Skeletal muscle satellite cell (primary cell): ENCODE data around the gene DDX4. TPM values are rescaled to one million over a fixed set of nuclear protein-coding genes. Genes with fewer than 3 reads are reported as not detected.
"Not testable (repeated sequence)": the region's sequence is repeated elsewhere in the genome, so short reads cannot be mapped to it uniquely, and the experiment has no call there.

ENCODE experiments used
- H3K27me3 ChIP-seq: 2 replicates; pipeline ENCODE4 v1.7.0; 2013; ENCODE audit warnings: low read length; ENCODE audit not compliant: control insufficient read depth, insufficient read depth
- H3K36me3 ChIP-seq: 2 replicates; pipeline ENCODE4 v1.7.0; 2013; ENCODE audit warnings: mild to moderate bottlenecking, control low read depth, low read length; ENCODE audit not compliant: insufficient read depth
- H3K4me1 ChIP-seq: 2 replicates; pipeline ENCODE4 v1.7.0; 2013; ENCODE audit warnings: low read length; ENCODE audit not compliant: control insufficient read depth, insufficient read depth
- H3K4me2 ChIP-seq: 2 replicates; pipeline ENCODE4 v1.7.0; 2013; ENCODE audit warnings: mild to moderate bottlenecking, low read length
- H3K4me3 ChIP-seq: 2 replicates; pipeline ENCODE4 v1.7.0; 2013; ENCODE audit warnings: low read length
- H3K9ac ChIP-seq: 2 replicates; pipeline ENCODE4 v1.7.0; 2013; ENCODE audit warnings: mild to moderate bottlenecking, low read depth, low read length, moderate library complexity
- H3K9me3 ChIP-seq: replicated peaks from 2 replicates; pipeline ENCODE4 v1.7.0; 2013; ENCODE audit warnings: mild to moderate bottlenecking, control low read depth, low read length
- total RNA-seq: library from RNA; depleted of rRNA; stranded (reverse); fragments of >200 nt; gene quantifications from 2 replicates; pipeline ENCODE4 v1.2.3, GENCODE V29; 2012; rRNA removed

DDX4 gene
- total RNA-seq = not detected in 2 replicates

DNA sequence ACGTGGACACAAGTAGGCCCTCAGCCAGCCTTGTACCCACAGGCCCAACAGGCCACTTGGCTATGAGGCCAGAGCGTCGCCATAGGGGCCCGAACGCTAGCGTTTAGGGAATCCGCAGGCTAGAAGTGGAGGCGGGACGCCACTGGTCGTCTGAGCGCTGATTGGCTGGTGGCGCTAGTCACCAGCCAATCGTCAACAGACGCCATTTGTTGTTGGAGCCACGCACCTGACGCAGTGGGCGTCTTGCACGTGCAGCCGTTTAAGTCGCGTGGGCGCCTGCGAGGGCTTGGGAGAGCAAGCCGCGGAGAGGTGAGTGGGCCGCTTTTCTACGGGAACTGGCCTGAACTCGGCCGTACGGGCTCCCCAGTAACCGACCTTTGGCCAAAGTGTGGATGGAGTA is at the start of gene DDX4:
Gene DDX4 (plus strand): TSS at position 269 of the 400 bp plus-strand sequence. CDS start 903 bp downstream, outside the sequence.
- H3K36me3 ChIP-seq = no peaks in the 10 kb centered on the region
- H3K4me3 ChIP-seq = no peak within 1 kb of the TSS
- H3K4me1 ChIP-seq = no peaks in the 10 kb centered on the region
- no peak within 1 kb of the TSS for H3K4me2 ChIP-seq
- H3K27me3 ChIP-seq = no peaks in the 10 kb centered on the region
- no peaks in the 10 kb centered on the region for H3K9me3 ChIP-seq
- no peak within 1 kb of the TSS for H3K9ac ChIP-seq

- Histone ChIP-seq H3K9ac (no peak overlapping the region), H3K4me1 (no peaks in the 10 kb centered on the region), H3K4me3 (no peak overlapping the region), H3K9me3 (no peaks in the 10 kb centered on the region), H3K4me2 (no peak overlapping the region), H3K27me3 (no peaks in the 10 kb centered on the region), H3K36me3 (no peaks in the 10 kb centered on the region)
Observed at GRCh38 chr5:55691265-55692105, 46.4 kb upstream of the DDX4 start.

DNA sequence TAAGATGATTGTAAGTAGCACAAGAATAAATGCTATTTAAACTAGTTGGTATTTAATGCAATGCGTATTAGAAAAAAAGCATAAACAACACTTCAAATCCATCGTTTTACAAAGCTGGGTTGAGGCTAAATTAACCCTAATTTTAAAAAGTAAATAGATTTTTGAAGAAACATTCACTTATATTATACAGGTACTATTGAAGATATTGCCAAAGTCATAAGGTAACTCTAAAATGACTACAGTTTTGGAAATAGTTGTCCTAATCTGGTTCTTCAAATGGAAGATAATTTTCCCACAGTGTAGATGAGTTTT is 45.8 kb upstream of the DDX4 start:
- Histone ChIP-seq H3K4me3 (no peak overlapping the region), H3K4me1 (no peaks in the 10 kb centered on the region), H3K9ac (no peak overlapping the region), H3K9me3 (no peaks in the 10 kb centered on the region), H3K27me3 (no peaks in the 10 kb centered on the region), H3K4me2 (no peak overlapping the region), H3K36me3 (no peaks in the 10 kb centered on the region)

GRCh38 chr5:55692509-55692908 is 45.4 kb upstream of the DDX4 start:
- no peaks in the 10 kb centered on the region for H3K27me3 ChIP-seq
- H3K4me1 ChIP-seq = no peaks in the 10 kb centered on the region
- no peak overlapping the region for H3K4me3 ChIP-seq
- no peaks in the 10 kb centered on the region for H3K36me3 ChIP-seq
- no peak overlapping the region for H3K9ac ChIP-seq
- no peaks in the 10 kb centered on the region for H3K9me3 ChIP-seq
- no peak overlapping the region for H3K4me2 ChIP-seq

DNA sequence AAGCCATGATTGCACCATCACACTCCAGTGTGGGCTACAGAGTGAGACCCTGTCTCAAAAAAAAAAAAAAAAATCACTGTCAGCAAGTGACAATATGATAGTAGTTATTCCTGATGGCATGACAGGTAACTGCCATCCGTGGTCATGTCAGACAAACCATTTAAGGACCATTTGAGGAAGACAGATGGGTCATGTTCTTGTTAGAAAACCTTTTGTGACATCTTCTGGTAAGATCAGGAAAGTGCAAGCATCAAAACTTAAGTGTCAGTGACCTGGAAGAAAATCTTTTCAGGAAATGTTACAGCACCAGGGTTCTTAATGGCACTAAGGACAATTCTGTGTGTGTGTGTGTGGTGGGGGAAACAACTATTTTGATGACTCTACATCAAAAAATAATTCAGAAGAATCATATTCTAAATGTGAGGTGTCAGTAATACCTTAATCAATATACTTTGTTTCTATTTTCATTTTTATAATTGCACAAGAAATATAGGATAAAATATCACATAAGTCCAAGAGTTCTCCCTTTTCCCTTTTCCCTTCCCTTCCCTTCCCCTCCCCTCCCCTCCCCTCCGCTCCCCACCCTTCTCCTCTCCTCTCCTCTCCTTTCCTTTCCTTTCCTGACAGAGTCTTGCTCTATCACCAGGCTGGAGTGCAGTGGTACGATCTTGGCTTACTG is 43.6 kb upstream of the DDX4 start:
- no peaks in the 10 kb centered on the region for H3K27me3 ChIP-seq
- H3K9me3 ChIP-seq = no peaks in the 10 kb centered on the region
- no peak overlapping the region for H3K9ac ChIP-seq
- no peaks in the 10 kb centered on the region for H3K36me3 ChIP-seq
- H3K4me3 ChIP-seq = no peak overlapping the region
- H3K4me2 ChIP-seq = no peak overlapping the region
- no peaks in the 10 kb centered on the region for H3K4me1 ChIP-seq

GRCh38 chr5:55696704-55697103 is 41.2 kb upstream of the DDX4 start:
- H3K4me2 ChIP-seq, H3K4me1 ChIP-seq, H3K9ac ChIP-seq, H3K36me3 ChIP-seq, H3K4me3 ChIP-seq, H3K9me3 ChIP-seq, H3K27me3 ChIP-seq: not testable (repeated sequence)

GRCh38 chr5:55699041-55699688 is 38.7 kb upstream of the DDX4 start:
- Histone ChIP-seq H3K4me3 (no peak overlapping the region), H3K9ac (no peak overlapping the region), H3K36me3 (no peaks in the 10 kb centered on the region), H3K27me3 (no peaks in the 10 kb centered on the region), H3K4me1 (no peaks in the 10 kb centered on the region), H3K9me3 (no peaks in the 10 kb centered on the region), H3K4me2 (no peak overlapping the region)

DNA sequence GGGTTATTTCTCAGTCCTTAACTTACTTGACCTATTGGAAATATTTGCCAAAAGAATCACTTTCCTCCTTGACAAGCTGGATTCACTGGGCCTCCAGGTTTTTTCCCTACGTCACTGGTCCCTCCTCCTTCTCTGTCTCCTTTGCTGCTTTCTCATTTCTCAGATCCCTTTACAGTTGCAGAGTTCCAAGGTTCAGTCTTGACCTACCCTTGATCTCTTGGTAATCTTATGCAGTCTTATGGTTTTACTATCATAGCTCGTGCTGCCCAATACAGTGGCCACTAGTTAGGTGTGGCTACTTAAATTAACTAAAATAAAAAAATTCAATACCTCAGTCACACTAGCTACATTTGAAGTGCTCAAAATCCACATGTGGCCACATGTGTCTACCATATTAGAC is 37.1 kb upstream of the DDX4 start:
- Histone ChIP-seq H3K4me1 (no peaks in the 10 kb centered on the region), H3K9me3 (no peaks in the 10 kb centered on the region), H3K27me3 (no peaks in the 10 kb centered on the region), H3K4me2 (no peak overlapping the region), H3K9ac (no peak overlapping the region), H3K4me3 (no peak overlapping the region), H3K36me3 (no peaks in the 10 kb centered on the region)

- no peak overlapping the region for H3K4me2 ChIP-seq
- H3K4me3 ChIP-seq = no peak overlapping the region
- no peaks in the 10 kb centered on the region for H3K4me1 ChIP-seq
- H3K27me3 ChIP-seq = no peaks in the 10 kb centered on the region
- H3K9ac ChIP-seq = no peak overlapping the region
- no peaks in the 10 kb centered on the region for H3K9me3 ChIP-seq
- H3K36me3 ChIP-seq = no peaks in the 10 kb centered on the region
Observed at GRCh38 chr5:55701462-55702103, 36.3 kb upstream of the DDX4 start.

- H3K4me3 ChIP-seq = no peak overlapping the region
- H3K4me1 ChIP-seq = no peaks in the 10 kb centered on the region
- no peak overlapping the region for H3K9ac ChIP-seq
- no peak overlapping the region for H3K4me2 ChIP-seq
- peaks cover 1% of the 10 kb centered on the region for H3K36me3 ChIP-seq
- no peaks in the 10 kb centered on the region for H3K9me3 ChIP-seq
- no peaks in the 10 kb centered on the region for H3K27me3 ChIP-seq
Observed at GRCh38 chr5:55702598-55703345, 35.1 kb upstream of the DDX4 start.

DNA sequence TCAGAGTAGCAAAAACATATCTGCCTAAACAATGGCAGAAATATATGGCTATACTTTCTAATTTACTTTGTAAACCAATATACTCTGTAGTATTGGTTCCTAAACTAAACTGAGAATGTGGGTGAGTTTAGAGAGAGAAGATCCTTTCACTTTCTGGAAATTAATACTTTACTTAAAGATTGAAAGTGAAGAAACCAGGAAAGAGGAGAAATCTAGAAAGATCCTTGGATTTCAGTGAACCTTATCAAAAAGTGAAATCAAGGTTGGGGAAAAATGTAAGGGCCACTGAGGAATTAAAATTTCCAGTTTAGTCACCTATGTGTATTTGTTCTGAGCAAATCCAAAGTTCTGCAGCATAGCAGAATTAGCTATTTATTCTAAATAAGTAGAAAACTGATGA is 31.6 kb upstream of the DDX4 start:
- Histone ChIP-seq H3K36me3 (peaks cover 5% of the 10 kb centered on the region), H3K4me3 (no peak overlapping the region), H3K4me1 (peaks cover 7% of the 10 kb centered on the region), H3K9ac (no peak overlapping the region), H3K27me3 (no peaks in the 10 kb centered on the region), H3K4me2 (no peak overlapping the region), H3K9me3 (no peaks in the 10 kb centered on the region)
